Neural progenitor cell (in vitro differentiated cells): Measurements from ENCODE around the gene RIMS1.

Experiments used
- EZH2 ChIP-seq: fragments of 200-600 bp; sonication (generic); IDR thresholded peaks from 2 replicates; pipeline ENCODE4 v1.6.1; 2017; ENCODE audit warnings: antibody characterized with exemption, mild to moderate bottlenecking, moderate library complexity
- TF ChIP-seq, protein P1 (sequence below): fragments of 200-600 bp; sonication (generic); IDR thresholded peaks from 2 replicates; pipeline ENCODE4 v1.5.1; 2017; ENCODE audit warnings: antibody characterized with exemption, mild to moderate bottlenecking

DNA sequence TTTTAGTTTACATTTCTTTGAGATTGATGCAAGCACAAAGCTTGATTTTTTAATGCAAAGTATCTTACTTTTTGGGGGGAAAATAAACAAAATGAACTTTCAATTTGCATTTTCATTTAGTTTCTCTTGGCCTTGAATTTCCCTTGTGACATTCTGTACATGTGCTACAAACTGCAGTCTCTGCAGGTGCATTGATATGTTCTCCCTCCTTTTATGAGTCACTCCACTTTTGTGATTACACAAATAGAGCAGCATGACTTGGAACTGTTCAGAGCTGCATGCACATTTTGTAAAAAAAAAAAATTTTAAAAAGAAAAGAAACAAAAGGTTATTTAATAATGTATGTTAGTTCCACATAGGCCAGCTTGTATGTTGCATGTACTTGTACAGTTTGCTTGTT, 515.5 kb downstream of the RIMS1 start:
- TF ChIP-seq, protein P1, sequence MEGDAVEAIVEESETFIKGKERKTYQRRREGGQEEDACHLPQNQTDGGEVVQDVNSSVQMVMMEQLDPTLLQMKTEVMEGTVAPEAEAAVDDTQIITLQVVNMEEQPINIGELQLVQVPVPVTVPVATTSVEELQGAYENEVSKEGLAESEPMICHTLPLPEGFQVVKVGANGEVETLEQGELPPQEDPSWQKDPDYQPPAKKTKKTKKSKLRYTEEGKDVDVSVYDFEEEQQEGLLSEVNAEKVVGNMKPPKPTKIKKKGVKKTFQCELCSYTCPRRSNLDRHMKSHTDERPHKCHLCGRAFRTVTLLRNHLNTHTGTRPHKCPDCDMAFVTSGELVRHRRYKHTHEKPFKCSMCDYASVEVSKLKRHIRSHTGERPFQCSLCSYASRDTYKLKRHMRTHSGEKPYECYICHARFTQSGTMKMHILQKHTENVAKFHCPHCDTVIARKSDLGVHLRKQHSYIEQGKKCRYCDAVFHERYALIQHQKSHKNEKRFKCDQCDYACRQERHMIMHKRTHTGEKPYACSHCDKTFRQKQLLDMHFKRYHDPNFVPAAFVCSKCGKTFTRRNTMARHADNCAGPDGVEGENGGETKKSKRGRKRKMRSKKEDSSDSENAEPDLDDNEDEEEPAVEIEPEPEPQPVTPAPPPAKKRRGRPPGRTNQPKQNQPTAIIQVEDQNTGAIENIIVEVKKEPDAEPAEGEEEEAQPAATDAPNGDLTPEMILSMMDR, result no peak
- no peak for TF ChIP-seq EZH2
